Activated B cell treated with CpG ODN at 0.5 μM for 24 hours (primary cell): ENCODE results near the gene MAGEF1. TPM values are rescaled to one million over a fixed set of nuclear protein-coding genes. Genes with fewer than 3 reads are reported as not detected.

Source experiments
- ATAC-seq: fragments of 200-7000 bp; cut with Tn5 transposase; one replicate; pipeline ENCODE4 v1.10.0; 2021; ENCODE audit warnings: low read depth, mild to moderate bottlenecking, moderate library complexity
- CTCF ChIA-PET: fragments of 350-600 bp; sonication (Branson Sonifier 250); formaldehyde crosslinking; loops from one replicate; lab custom pipeline; 2021; ENCODE audit warnings: antibody characterized with exemption; lab: Charles Lee
- POLR2A ChIA-PET: fragments of 350-600 bp; sonication (Branson Sonifier 250); formaldehyde crosslinking; loops from one replicate; lab custom pipeline; 2021; ENCODE audit warnings: antibody characterized with exemption; lab: Charles Lee
- DNase-seq: peaks from one replicate; pipeline ENCODE4 v3.0.0; 2022
- H3K27ac Mint-ChIP-seq: one replicate; pipeline ENCODE4 v1.8.0; 2020; ENCODE audit warnings: mixed read lengths
- H3K27me3 Mint-ChIP-seq: one replicate; pipeline ENCODE4 v1.8.0; 2021; ENCODE audit warnings: mixed read lengths
- H3K36me3 Mint-ChIP-seq: one replicate; pipeline ENCODE4 v1.8.0; 2021; ENCODE audit warnings: low read depth, mixed read lengths
- H3K4me1 Mint-ChIP-seq: one replicate; pipeline ENCODE4 v1.8.0; 2021; ENCODE audit warnings: mixed read lengths
- H3K4me3 Mint-ChIP-seq: one replicate; pipeline ENCODE4 v1.8.0; 2020; ENCODE audit warnings: mild to moderate bottlenecking, mixed read lengths
- H3K9me3 Mint-ChIP-seq: one replicate; pipeline ENCODE4 v1.8.0; 2020; ENCODE audit warnings: mixed read lengths
- CTCF ChIP-seq: fragments of 200-600 bp; IDR thresholded peaks from one replicate; pipeline ENCODE4 v1.8.0; 2022; ENCODE audit warnings: antibody characterized with exemption, mild to moderate bottlenecking
- intact Hi-C: fragments of 100-400 bp; cut with micrococcal nuclease; formaldehyde crosslinking; loops from one replicate; pipeline ENCODE4 v1.15.1; 2024
- total RNA-seq: library from RNA; stranded (reverse); gene quantifications from 2 replicates; pipeline ENCODE4 v1.2.3, GENCODE V29; 2022

MAGEF1 gene
- total RNA-seq, 1 donor from 2014 or later, result 18.5 TPM

DNA sequence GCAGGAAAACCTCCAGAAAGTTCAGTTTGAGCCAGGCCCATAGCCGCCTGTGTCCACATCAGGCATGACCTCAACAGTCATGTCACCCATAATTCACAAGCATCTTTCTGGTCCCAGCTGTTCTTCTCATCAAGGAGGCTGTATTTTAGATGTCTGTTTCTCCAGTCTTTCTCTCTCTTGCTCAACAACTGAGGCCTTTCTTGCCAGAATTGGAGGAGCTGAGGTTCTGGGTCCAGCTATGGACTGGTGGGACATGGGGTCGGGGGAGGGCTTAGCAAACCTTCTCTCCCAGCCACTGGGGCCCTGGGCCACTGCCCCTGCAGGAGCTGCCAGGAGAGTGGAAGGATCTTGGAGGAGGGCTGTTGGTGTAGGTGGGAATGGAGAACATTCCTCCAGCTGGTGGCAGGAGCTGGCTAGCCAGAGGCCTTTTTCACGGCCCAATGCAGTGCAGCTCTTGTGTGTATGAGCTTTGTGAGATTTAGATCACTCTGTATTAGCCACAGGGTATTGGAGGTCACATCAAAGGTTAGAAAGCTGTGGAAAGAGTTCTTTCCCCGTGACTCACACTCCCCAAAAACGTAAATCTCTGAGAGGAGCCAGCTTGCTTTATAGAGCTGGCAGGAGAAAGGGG is 23.5 kb downstream of the MAGEF1 start:
- peaks cover 52% of the 10 kb centered on the region for H3K4me1 Mint-ChIP-seq

DNA sequence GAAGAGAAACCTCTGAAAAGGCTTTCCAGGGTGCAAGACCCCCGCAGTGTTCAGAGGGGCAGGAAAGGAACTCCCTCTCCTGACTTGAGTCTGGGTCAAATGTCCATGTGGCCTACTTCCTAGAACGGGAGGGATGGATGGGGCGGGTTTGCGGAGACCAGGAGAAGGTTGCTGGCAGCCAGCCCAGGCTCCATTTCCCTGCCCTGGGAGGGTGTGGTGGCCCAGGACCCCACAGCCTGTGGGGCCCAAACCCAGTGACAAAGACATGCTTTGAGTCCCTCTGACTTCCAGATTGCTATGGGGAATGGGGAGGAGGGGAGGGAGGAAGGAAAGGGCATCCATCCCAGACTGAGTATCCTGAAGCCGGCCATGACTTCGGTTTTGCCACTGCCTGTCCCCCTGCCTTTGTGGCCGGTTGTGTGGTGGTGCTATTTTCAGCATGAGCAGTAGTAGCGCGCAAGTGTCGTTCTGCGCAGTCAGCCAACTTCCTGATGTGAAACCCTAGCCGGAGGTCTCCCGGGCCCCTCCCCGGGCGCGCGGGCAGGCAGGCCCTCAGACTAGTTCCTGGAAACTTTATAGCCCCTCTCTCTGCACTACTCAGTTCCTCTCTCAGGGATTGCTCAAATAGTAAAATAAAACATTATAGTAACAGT is 24.4 kb downstream of the MAGEF1 start:
- Mint-ChIP-seq H3K27me3 (no peaks in the 10 kb centered on the region), H3K4me3 (peak overlapping the region; percentile 44), H3K4me1 (peaks cover 52% of the 10 kb centered on the region), H3K36me3 (no peaks in the 10 kb centered on the region), H3K9me3 (no peaks in the 10 kb centered on the region), H3K27ac (peak overlapping the region; percentile 50)
- intact Hi-C loops, result loop anchor here (1.0 kb wide), 1 partner anchor 10 kb away; no protein-coding TSS in a partner anchor
- DNase-seq (peak; percentile 43), ATAC-seq (peak; percentile 61)
- ChIA-PET POLR2A (no interaction called here), CTCF (no interaction called here)
- TF ChIP-seq CTCF, result no peak

More for the DNA sequence above, 23.5 kb downstream of the MAGEF1 start:
- ATAC-seq (no peak), DNase-seq (no peak)
- no peak overlapping the region for H3K27ac Mint-ChIP-seq
- no peaks in the 10 kb centered on the region for H3K9me3 Mint-ChIP-seq
- H3K36me3 Mint-ChIP-seq, result no peaks in the 10 kb centered on the region
- no peak overlapping the region for H3K4me3 Mint-ChIP-seq
- POLR2A ChIA-PET, result interaction anchor here (1.4 kb wide), 1 partner anchor 9 kb away, joined by 4 read pairs; no protein-coding TSS in a partner anchor
- H3K27me3 Mint-ChIP-seq, result no peaks in the 10 kb centered on the region
- intact Hi-C loops, result loop anchor here (1.0 kb wide), 1 partner anchor 11 kb away; no protein-coding TSS in a partner anchor
- CTCF ChIA-PET, result no interaction called here
- no peak for TF ChIP-seq CTCF

GRCh38 chr3:184685646-184686045 is 26.2 kb downstream of the MAGEF1 start:
- no peak overlapping the region for H3K4me3 Mint-ChIP-seq

GRCh38 chr3:184685055-184685454 is 26.8 kb downstream of the MAGEF1 start:
- Mint-ChIP-seq H3K36me3 (no peaks in the 10 kb centered on the region), H3K27ac (no peak overlapping the region), H3K9me3 (no peaks in the 10 kb centered on the region), H3K4me1 (peaks cover 27% of the 10 kb centered on the region), H3K27me3 (no peaks in the 10 kb centered on the region), H3K4me3 (no peak overlapping the region)
- POLR2A ChIA-PET, result no interaction called here
- CTCF ChIA-PET, result no interaction called here
- ATAC-seq (no peak), DNase-seq (no peak)
- TF ChIP-seq CTCF, result no peak
- intact Hi-C loops, result no loop called here

More at GRCh38 chr3:184685646-184686045, 26.2 kb downstream of the MAGEF1 start:
- ChIA-PET POLR2A (no interaction called here), CTCF (no interaction called here)
- no peak for ATAC-seq
- Mint-ChIP-seq H3K27me3 (no peaks in the 10 kb centered on the region), H3K9me3 (no peaks in the 10 kb centered on the region), H3K36me3 (no peaks in the 10 kb centered on the region), H3K4me1 (peaks cover 33% of the 10 kb centered on the region), H3K27ac (no peak overlapping the region)
- no peak for TF ChIP-seq CTCF
- intact Hi-C loops, result no loop called here
- no peak for DNase-seq

- no peak for DNase-seq
- intact Hi-C loops, result no loop called here
- no peak overlapping the region for H3K4me3 Mint-ChIP-seq
These were observed 27.8 kb downstream of the MAGEF1 start for GRCh38 chr3:184683900-184684560.

More at GRCh38 chr3:184683900-184684560, 27.8 kb downstream of the MAGEF1 start:
- H3K4me1 Mint-ChIP-seq, result peaks cover 27% of the 10 kb centered on the region
- ATAC-seq, result no peak
- ChIA-PET POLR2A (no interaction called here), CTCF (no interaction called here)
- H3K9me3 Mint-ChIP-seq, result no peaks in the 10 kb centered on the region
- no peaks in the 10 kb centered on the region for H3K27me3 Mint-ChIP-seq
- H3K36me3 Mint-ChIP-seq, result no peaks in the 10 kb centered on the region
- H3K27ac Mint-ChIP-seq, result no peak overlapping the region
- TF ChIP-seq CTCF, result no peak
